Measurements from ENCODE around the gene MCAM. TPM values are rescaled to one million over a fixed set of nuclear protein-coding genes. Genes with fewer than 3 reads are reported as not detected.
A peak's percentile ranks its signal among the peaks of the same experiment; 100 is the strongest.

The MCAM gene
- total and polyA plus RNA-seq, 8 donors, result 59.5 to 149 (median 114) TPM

DNA sequence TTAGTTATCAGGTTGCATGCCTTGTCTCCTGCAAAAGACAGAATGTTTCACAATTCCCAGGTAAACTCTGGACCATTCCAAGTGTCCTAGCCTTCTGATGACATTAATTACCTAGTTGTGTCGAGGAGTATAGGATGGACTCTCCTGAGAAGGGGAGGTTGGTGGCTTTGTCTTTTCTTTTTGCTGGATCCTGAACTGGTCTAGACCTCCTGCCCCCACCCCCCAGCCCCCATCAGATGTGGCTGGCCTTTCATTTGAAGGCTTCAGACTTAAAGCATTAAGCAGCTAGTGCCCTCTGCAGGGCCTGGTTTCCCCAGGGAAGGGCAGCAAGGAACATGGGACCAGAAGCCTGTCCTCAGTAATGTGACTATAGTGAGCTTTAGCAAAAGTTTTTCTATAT is 9.7 kb downstream of the MCAM start:
- intact Hi-C loops (cut with DNase I), result no loop called here
- DNase-seq (no peak), ATAC-seq (no peak)
- Histone ChIP-seq H3K27me3 (no peaks in the 10 kb centered on the region), H3K27ac (peak overlapping the region in 1 of 2 donors; percentile 2), H3K4me3 (no peak overlapping the region), H3K9me3 (no peaks in the 10 kb centered on the region), H3K4me1 (peaks cover 0 to 4% of the 10 kb centered on the region in 2 donors), H3K36me3 (peaks cover 0 to 92% of the 10 kb centered on the region in 2 donors)
- no peak for TF ChIP-seq CTCF (IDR thresholded peaks at IDR 0.05)

DNA sequence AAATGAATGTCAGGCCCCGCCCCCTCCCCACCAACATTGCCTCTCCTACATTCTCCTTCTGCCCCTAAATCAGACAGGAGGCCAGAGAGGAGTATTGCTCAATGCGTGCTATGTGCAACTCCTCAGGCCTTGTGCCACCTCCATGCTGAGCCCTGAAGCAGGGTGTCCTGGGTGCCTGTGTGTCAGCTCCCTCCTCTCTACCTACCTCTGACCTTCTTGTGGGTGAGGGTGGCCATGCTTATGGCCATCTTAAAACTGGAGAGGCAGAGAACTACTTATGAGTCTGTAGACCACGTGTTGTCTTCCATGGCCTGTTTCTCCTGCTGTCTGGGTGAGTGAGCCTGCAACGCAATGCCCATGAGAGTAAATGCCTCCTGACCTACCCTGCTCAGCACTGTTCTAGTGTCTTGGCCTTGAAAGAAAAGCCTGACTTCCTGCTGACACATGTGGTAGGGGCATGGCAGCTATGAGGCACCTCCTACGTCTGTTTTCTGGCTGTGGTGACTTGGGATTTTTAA is 10.5 kb downstream of the MCAM start:
- DNase-seq (no peak), ATAC-seq (no peak)
- peak overlapping the region in 1 of 2 donors; percentile 2 for H3K27ac ChIP-seq
- peaks cover 0 to 95% of the 10 kb centered on the region in 2 donors for H3K36me3 ChIP-seq
- H3K9me3 ChIP-seq, result no peaks in the 10 kb centered on the region
- intact Hi-C loops (cut with DNase I), result no loop called here
- H3K4me1 ChIP-seq, result peaks cover 0 to 3% of the 10 kb centered on the region in 2 donors
- H3K27me3 ChIP-seq, result no peaks in the 10 kb centered on the region
- no peak for TF ChIP-seq CTCF (IDR thresholded peaks at IDR 0.05)
- H3K4me3 ChIP-seq, result no peak overlapping the region

- intact Hi-C loops (cut with DNase I), result no loop called here
- DNase-seq, result no peak
- no peak for ATAC-seq
- no peak overlapping the region for H3K4me3 ChIP-seq
- H3K4me1 ChIP-seq, result no peaks in the 10 kb centered on the region
- peaks cover 0 to 95% of the 10 kb centered on the region in 2 donors for H3K36me3 ChIP-seq
- no peak for TF ChIP-seq CTCF (IDR thresholded peaks at IDR 0.05)
- H3K9me3 ChIP-seq, result no peaks in the 10 kb centered on the region
- H3K27me3 ChIP-seq, result no peaks in the 10 kb centered on the region
- no peak overlapping the region for H3K27ac ChIP-seq
Measured at GRCh38 chr11:119305556-119306372, 11.2 kb downstream of the MCAM start.

DNA sequence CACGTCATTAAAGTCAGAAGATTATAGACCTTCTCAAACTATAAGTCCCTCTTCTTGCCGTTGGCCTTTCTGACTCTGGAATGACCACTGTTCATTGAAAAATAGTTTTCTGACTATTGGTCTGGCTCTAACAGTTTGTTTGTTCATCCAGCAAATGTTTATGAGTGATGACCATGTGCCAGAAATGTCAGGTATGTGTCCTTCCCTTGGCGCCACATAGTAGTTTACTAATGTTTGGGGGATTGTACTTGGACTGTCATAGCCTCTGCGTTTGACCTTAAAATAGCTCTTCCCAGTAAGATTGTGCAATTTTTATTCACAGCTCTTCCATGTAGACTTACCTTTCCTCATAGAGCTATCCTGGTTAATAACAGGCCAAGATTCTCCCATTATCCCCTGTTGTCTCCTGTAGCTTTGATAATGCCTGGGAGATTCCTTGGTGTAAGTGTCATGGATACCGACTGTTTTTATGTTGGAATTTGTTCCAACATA is 13.7 kb downstream of the MCAM start:
- Histone ChIP-seq H3K36me3 (peaks cover 0 to 97% of the 10 kb centered on the region in 2 donors), H3K4me1 (peaks cover 0 to 2% of the 10 kb centered on the region in 2 donors), H3K27me3 (no peaks in the 10 kb centered on the region), H3K27ac (no peak overlapping the region), H3K9me3 (no peaks in the 10 kb centered on the region), H3K4me3 (no peak overlapping the region)
- no peak for TF ChIP-seq CTCF (IDR thresholded peaks at IDR 0.05)
- ATAC-seq, result no peak
- DNase-seq, result no peak
- intact Hi-C loops (cut with DNase I), result no loop called here

GRCh38 chr11:119300198-119300964 is 16.5 kb downstream of the MCAM start:
- intact Hi-C loops (cut with DNase I), result no loop called here
- Histone ChIP-seq H3K4me1 (peaks cover 0 to 3% of the 10 kb centered on the region in 2 donors), H3K27ac (no peak overlapping the region), H3K27me3 (no peaks in the 10 kb centered on the region), H3K4me3 (no peak overlapping the region), H3K9me3 (no peaks in the 10 kb centered on the region), H3K36me3 (peaks cover 0 to 98% of the 10 kb centered on the region in 2 donors)
- ATAC-seq (no peak), DNase-seq (no peak)
- no peak for TF ChIP-seq CTCF (IDR thresholded peaks at IDR 0.05)

All from left lung (tissue), 10 donors.